Suprapubic skin (tissue), 4 donors: ENCODE results near the gene IL1A.
A peak's percentile ranks its signal among the peaks of the same experiment; 100 is the strongest.

ENCODE experiments used
- POLR2A ChIP-seq, 2 donors: fragments of 450-650 bp; IDR thresholded peaks; one replicate each; pipeline ENCODE4 v1.6.1; 2017; ENCODE audit warnings: antibody characterized with exemption in 2 of 2, mild to moderate bottlenecking in 2 of 2, moderate library complexity in 2 of 2
- POLR2AphosphoS5 ChIP-seq, 3 donors: sonication (generic); formaldehyde crosslinking; IDR thresholded peaks; one replicate each; pipeline ENCODE4 v1.6.1; 2017; ENCODE audit warnings: antibody characterized with exemption in 3 of 3
- TF ChIP-seq, protein P1 (sequence below), 2 donors: fragments of 200-600 bp in 1 of 2; fragments of 450-650 bp in 1 of 2; sonication (generic) in 1 of 2; IDR thresholded peaks; one replicate each; pipeline ENCODE4 v1.5.1; 2016 to 2019; ENCODE audit warnings: antibody characterized with exemption in 2 of 2, mild to moderate bottlenecking in 1 of 2, moderate library complexity in 1 of 2

DNA sequence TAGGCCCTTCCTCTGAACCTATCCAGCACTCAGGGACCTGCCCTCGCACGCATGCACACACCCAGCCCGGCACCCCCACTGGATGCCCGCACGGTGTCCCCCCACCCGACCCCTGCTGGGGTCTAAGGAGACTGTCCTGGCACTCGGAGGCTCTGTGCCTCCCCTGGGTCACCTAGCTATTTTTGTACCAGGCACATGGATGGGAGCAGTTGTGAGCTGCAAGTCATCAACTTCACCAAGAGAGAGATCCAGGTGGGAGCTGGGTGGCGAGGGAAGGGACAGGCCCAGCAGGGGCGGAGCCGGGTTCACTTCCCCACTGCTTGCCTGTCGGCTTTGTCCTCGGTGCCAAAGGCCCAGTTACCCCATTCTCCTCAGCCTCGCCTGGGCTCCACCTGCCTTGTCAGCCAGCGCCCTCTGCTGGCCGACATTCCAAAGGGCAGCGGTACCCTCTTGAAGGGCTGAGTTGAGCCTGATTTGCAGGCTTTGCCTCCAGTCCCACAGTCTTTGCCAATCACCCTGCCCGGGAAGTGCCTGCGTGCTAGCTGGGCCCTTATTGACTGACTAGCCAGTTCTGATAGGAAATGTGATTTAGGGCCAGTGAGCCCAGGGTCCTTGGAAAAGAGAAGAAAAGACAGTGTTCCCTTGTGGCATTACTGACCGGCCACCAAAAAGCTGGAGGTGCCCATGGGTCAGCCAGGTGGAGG lies 57.7 kb downstream of the IL1A start:
- TF ChIP-seq, protein P1, sequence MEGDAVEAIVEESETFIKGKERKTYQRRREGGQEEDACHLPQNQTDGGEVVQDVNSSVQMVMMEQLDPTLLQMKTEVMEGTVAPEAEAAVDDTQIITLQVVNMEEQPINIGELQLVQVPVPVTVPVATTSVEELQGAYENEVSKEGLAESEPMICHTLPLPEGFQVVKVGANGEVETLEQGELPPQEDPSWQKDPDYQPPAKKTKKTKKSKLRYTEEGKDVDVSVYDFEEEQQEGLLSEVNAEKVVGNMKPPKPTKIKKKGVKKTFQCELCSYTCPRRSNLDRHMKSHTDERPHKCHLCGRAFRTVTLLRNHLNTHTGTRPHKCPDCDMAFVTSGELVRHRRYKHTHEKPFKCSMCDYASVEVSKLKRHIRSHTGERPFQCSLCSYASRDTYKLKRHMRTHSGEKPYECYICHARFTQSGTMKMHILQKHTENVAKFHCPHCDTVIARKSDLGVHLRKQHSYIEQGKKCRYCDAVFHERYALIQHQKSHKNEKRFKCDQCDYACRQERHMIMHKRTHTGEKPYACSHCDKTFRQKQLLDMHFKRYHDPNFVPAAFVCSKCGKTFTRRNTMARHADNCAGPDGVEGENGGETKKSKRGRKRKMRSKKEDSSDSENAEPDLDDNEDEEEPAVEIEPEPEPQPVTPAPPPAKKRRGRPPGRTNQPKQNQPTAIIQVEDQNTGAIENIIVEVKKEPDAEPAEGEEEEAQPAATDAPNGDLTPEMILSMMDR (IDR thresholded peaks at IDR 0.05), result peak; percentile 80 to 92
- no peak for TF ChIP-seq POLR2A (IDR thresholded peaks at IDR 0.05)
- peak in 2 of 3 donors; percentile 19 to 32 for TF ChIP-seq POLR2AphosphoS5 (IDR thresholded peaks at IDR 0.05)
